ENCODE results near the gene PLEKHM3.

The PLEKHM3 gene

DNA sequence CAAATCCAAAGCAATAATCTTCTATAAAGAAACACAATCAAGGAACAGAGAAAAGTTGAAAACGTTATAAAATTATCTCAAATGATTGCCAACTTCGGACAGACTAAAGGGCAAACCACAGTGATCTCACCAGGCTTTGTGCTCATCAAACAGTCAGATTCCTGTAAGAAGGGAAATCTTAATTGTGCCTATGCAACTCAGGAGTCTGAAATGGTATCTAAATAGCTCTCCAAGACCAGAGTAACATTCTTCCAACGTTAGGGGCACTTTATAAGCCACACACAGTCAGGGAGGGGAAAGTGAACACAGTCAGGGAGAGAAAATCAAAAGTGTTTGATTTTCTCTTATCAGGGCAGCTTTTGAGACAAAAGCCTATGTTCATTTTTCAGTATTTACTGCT is 29.4 kb downstream of the PLEKHM3 start:
- no peak for DNase-seq (ENCODE audit: low read depth)
- TF ChIP-seq, protein P1, sequence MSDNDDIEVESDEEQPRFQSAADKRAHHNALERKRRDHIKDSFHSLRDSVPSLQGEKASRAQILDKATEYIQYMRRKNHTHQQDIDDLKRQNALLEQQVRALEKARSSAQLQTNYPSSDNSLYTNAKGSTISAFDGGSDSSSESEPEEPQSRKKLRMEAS (IDR thresholded peaks at IDR 0.05; ENCODE audit: low read depth, low read length): no peak
- no peak for TF ChIP-seq MYC (IDR thresholded peaks at IDR 0.05; ENCODE audit: low read depth, low read length)
- TF ChIP-seq, protein P2, sequence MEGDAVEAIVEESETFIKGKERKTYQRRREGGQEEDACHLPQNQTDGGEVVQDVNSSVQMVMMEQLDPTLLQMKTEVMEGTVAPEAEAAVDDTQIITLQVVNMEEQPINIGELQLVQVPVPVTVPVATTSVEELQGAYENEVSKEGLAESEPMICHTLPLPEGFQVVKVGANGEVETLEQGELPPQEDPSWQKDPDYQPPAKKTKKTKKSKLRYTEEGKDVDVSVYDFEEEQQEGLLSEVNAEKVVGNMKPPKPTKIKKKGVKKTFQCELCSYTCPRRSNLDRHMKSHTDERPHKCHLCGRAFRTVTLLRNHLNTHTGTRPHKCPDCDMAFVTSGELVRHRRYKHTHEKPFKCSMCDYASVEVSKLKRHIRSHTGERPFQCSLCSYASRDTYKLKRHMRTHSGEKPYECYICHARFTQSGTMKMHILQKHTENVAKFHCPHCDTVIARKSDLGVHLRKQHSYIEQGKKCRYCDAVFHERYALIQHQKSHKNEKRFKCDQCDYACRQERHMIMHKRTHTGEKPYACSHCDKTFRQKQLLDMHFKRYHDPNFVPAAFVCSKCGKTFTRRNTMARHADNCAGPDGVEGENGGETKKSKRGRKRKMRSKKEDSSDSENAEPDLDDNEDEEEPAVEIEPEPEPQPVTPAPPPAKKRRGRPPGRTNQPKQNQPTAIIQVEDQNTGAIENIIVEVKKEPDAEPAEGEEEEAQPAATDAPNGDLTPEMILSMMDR (IDR thresholded peaks at IDR 0.05; ENCODE audit: low read depth, low read length): no peak
- no peak for TF ChIP-seq POLR2A (IDR thresholded peaks at IDR 0.05; ENCODE audit: extremely low read depth, insufficient read length)
- H3K4me3 ChIP-seq (ENCODE audit: low read depth, low read length): no peak overlapping the region

DNA sequence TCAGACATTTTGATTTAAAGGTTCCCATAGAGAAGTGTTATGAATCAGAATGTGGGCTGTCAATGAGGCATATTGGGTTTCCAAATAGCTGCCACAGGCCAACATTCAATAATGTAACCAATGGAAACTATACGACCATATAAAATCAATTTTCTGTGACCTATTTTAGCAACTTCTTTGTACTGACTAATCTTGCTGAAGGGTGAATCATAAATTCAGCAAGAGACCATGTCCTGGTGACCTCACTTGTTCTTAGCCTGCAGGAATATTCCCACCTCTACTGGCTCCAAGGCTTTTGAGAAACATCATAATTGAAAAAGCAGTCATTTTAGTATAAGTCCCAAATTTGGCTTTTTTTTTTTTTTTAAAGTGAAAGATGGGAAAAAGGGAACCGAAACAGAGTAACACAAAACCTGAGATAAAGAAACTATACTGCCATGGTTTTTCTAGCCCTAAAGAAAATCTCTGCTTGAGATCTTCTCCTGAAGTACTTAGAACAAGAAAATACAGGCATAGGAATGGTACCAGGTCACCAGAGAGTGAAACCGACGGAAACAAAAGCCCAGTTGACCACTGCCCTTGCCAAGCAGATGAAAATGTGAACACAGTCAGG is 32.1 kb downstream of the PLEKHM3 start:
- no peak for TF ChIP-seq MYC (IDR thresholded peaks at IDR 0.05; ENCODE audit: low read depth, low read length)
- TF ChIP-seq, protein P1 (IDR thresholded peaks at IDR 0.05; ENCODE audit: low read depth, low read length): no peak
- TF ChIP-seq POLR2A (IDR thresholded peaks at IDR 0.05; ENCODE audit: extremely low read depth, insufficient read length): no peak
- TF ChIP-seq, protein P2 (IDR thresholded peaks at IDR 0.05; ENCODE audit: low read depth, low read length): no peak
- DNase-seq (ENCODE audit: low read depth): no peak
- H3K4me3 ChIP-seq (ENCODE audit: low read depth, low read length): no peak overlapping the region

DNA sequence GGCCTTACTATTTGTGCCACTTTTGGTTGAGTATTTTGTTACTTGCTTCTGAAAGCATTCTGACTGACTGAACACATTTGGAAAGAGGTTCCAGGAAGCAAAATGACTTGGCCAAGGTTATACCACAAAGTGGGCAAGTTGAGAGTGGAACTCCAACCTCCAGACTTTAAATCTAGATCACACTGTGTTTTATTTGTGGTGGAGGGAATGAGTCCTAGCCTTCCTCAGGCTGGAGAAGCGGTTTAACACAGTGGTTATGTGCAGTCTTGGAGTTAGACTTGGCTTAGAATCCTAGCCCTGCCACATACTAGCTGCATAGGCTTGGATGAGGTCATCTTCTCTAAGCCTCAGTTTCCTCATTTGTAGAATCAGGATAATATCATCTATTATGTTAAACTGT is 33.4 kb downstream of the PLEKHM3 start:
- no peak for TF ChIP-seq POLR2A (IDR thresholded peaks at IDR 0.05; ENCODE audit: extremely low read depth, insufficient read length)
- TF ChIP-seq, protein P2 (IDR thresholded peaks at IDR 0.05; ENCODE audit: low read depth, low read length): no peak
- TF ChIP-seq, protein P1 (IDR thresholded peaks at IDR 0.05; ENCODE audit: low read depth, low read length): no peak
- no peak for TF ChIP-seq MYC (IDR thresholded peaks at IDR 0.05; ENCODE audit: low read depth, low read length)
- DNase-seq (ENCODE audit: low read depth): no peak
- H3K4me3 ChIP-seq (ENCODE audit: low read depth, low read length): no peak overlapping the region

DNA sequence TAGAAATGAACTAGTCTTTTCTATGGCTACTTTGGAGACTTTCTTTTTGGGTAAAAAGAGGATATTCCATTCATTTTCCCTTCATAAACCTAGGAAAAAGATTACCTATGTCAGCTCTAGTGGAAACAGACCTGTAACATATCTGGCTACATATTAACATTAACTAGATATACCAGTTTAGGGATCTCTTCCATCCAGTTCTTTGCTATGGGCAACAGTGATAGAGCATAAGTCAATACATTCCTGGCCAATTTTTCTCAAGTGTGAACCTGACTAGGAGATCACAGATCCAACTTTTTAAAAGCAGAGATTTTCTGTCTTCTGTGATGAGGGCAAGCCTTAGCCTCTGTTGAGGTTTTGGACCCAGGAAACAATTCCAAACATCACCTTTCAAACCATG is 34.5 kb downstream of the PLEKHM3 start:
- TF ChIP-seq POLR2A (IDR thresholded peaks at IDR 0.05; ENCODE audit: extremely low read depth, insufficient read length) (no peak), MYC (IDR thresholded peaks at IDR 0.05; ENCODE audit: low read depth, low read length) (no peak)
- TF ChIP-seq, protein P2 (IDR thresholded peaks at IDR 0.05; ENCODE audit: low read depth, low read length): no peak
- TF ChIP-seq, protein P1 (IDR thresholded peaks at IDR 0.05; ENCODE audit: low read depth, low read length): no peak
- DNase-seq (ENCODE audit: low read depth): no peak
- H3K4me3 ChIP-seq (ENCODE audit: low read depth, low read length): no peak overlapping the region

DNA sequence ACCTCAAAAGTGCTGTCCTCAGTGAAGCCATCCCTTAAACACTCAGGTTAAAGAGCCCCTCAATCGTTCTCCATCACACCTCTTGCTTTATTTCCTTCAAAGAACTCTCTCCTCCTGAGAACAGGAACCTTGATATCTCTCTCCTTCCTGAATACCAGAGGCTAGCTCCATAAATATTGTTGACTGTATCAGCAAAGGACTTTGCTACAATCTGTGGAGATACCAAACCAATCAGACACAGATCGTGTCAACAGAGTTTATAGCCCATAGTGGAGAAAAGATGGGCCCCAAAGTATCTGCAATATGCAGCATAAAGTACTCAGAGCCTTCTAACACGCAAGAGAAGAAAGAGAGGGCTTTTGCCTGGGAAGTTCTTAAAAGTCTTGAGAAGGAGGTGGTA is 36.4 kb downstream of the PLEKHM3 start:
- DNase-seq (ENCODE audit: low read depth): no peak
- TF ChIP-seq POLR2A (IDR thresholded peaks at IDR 0.05; ENCODE audit: extremely low read depth, insufficient read length) (no peak), MYC (IDR thresholded peaks at IDR 0.05; ENCODE audit: low read depth, low read length) (no peak)
- TF ChIP-seq, protein P2 (IDR thresholded peaks at IDR 0.05; ENCODE audit: low read depth, low read length): no peak
- TF ChIP-seq, protein P1 (IDR thresholded peaks at IDR 0.05; ENCODE audit: low read depth, low read length): no peak
- H3K4me3 ChIP-seq (ENCODE audit: low read depth, low read length): no peak overlapping the region
